CD4-positive, alpha-beta memory T cell (primary cell): ENCODE results near the gene STOM. TPM values are rescaled to one million over a fixed set of nuclear protein-coding genes. Genes with fewer than 3 reads are reported as not detected.
A peak's percentile ranks its signal among the peaks of the same experiment; 100 is the strongest.
"Not testable (repeated sequence)": the region's sequence is repeated elsewhere in the genome, so short reads cannot be mapped to it uniquely, and the experiment has no call there.

Experiments
- CTCF ChIA-PET: fragments of 350-600 bp; sonication (Branson Sonifier 250); formaldehyde crosslinking; loops from one replicate; lab custom pipeline; 2021; ENCODE audit warnings: inconsistent platforms; ENCODE audit not compliant: partially characterized antibody; lab: Charles Lee
- POLR2A ChIA-PET: fragments of 350-600 bp; sonication (Branson Sonifier 250); formaldehyde crosslinking; loops from one replicate; lab custom pipeline; 2021; ENCODE audit not compliant: partially characterized antibody; lab: Charles Lee
- DNase-seq, 5 donors: peaks; one replicate each; pipeline versions ENCODE4 v3.0.0 to v3.0.0-alpha.2; 2020 to 2022; ENCODE audit warnings: mixed read lengths in 1 of 5
- H3K27ac ChIP-seq: one replicate; pipeline ENCODE4 v1.7.0; 2013; ENCODE audit warnings: low read depth, low read length
- H3K27me3 ChIP-seq: 2 replicates; pipeline ENCODE4 v1.7.0; 2013; ENCODE audit warnings: mild to moderate bottlenecking, low read length, moderate library complexity; ENCODE audit not compliant: insufficient read depth
- H3K36me3 ChIP-seq: 2 replicates; pipeline ENCODE4 v1.7.0; 2013; ENCODE audit warnings: mild to moderate bottlenecking, low read length, moderate library complexity; ENCODE audit not compliant: insufficient read depth
- H3K4me1 ChIP-seq: 2 replicates; pipeline ENCODE4 v1.7.0; 2013; ENCODE audit warnings: mild to moderate bottlenecking, low read length, moderate library complexity; ENCODE audit not compliant: insufficient read depth
- H3K4me3 ChIP-seq, 2 donors: one replicate each; pipeline ENCODE4 v1.7.0; 2013; ENCODE audit warnings: low read length in 2 of 2, mild to moderate bottlenecking in 1 of 2
- H3K9me3 ChIP-seq, 2 donors: one replicate each; pipeline ENCODE4 v1.7.0; 2013; ENCODE audit warnings: low read length in 2 of 2, control low read depth in 1 of 2; ENCODE audit not compliant: control insufficient read depth in 1 of 2
- H3K27ac Mint-ChIP-seq, 7 donors: one replicate each; pipeline ENCODE4 v1.8.0; 2020 to 2021; ENCODE audit warnings: mixed read lengths in 7 of 7, mild to moderate bottlenecking in 6 of 7, inconsistent platforms in 3 of 7, moderate library complexity in 3 of 7
- H3K27me3 Mint-ChIP-seq, 2 donors: one replicate each; pipeline ENCODE4 v1.8.0; 2020 to 2021; ENCODE audit warnings: mixed read lengths in 2 of 2
- H3K36me3 Mint-ChIP-seq, 2 donors: one replicate each; pipeline ENCODE4 v1.8.0; 2020 to 2021; ENCODE audit warnings: mixed read lengths in 2 of 2, inconsistent platforms in 1 of 2, mild to moderate bottlenecking in 1 of 2
- H3K4me1 Mint-ChIP-seq, 4 donors: one replicate each; pipeline ENCODE4 v1.8.0; 2020 to 2021; ENCODE audit warnings: mixed read lengths in 4 of 4, mild to moderate bottlenecking in 1 of 4
- H3K4me3 Mint-ChIP-seq, 8 donors: one replicate each; pipeline ENCODE4 v1.8.0; 2020 to 2021; ENCODE audit warnings: mixed read lengths in 8 of 8, mild to moderate bottlenecking in 7 of 8, moderate library complexity in 6 of 8, inconsistent platforms in 3 of 8
- H3K9me3 Mint-ChIP-seq, 8 donors: one replicate each; pipeline ENCODE4 v1.8.0; 2020 to 2021; ENCODE audit warnings: mixed read lengths in 8 of 8, mild to moderate bottlenecking in 5 of 8, inconsistent platforms in 3 of 8, moderate library complexity in 1 of 8
- intact Hi-C: fragments of 100-400 bp; cut with micrococcal nuclease; formaldehyde crosslinking; loops from one replicate; pipeline ENCODE4 v1.15.1; 2023
- polyA plus RNA-seq, 2 donors: library from polyadenylated mRNA; unstranded; fragments of 300-500 nt; fragmentation: Illumina TruSeq; gene quantifications; one replicate each; pipeline ENCODE4 v1.2.3, GENCODE V29; 2021
- total RNA-seq, 2 experiments: library from RNA; stranded (reverse); gene quantifications; one replicate each; pipeline ENCODE4 v1.2.3, GENCODE V29; 2021

The STOM gene
- total and polyA plus RNA-seq, 4 experiments from 2014 or later: 81.2 to 254 (median 135) TPM

DNA sequence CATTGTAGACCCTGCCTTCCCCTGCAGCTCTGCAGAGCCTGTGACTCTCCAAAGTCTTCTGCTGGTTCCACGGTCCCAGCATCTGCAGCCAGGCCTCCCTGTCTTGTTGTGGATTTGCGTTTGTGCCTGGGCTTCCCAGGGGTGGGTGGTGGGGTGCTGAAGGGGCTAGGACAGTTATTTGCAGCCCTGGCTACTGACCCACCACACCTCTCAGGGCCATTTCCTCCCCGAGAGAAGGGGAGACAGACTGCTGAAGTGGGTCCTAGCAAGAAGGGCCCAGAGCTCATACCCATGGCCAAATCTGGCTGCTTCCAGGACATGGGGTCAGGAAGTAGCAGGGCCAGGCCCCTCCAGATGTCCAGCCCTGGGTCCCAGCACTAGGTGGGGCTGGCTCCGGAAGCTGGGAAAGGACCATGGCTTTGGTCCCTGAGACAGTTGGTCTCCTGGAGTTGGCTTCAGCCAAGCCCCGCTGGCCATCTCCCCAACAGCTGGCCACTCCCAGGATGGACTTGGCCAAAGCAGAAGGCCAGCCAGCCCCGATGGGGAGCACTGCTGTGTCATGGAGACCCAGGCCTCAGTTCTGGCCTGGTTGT lies 75.8 kb downstream of the STOM start:
- Histone ChIP-seq H3K27me3 (no peaks in the 10 kb centered on the region), H3K9me3 (no peaks in the 10 kb centered on the region), H3K27ac (no peak overlapping the region), H3K4me1 (peaks cover 7% of the 10 kb centered on the region), H3K4me3 (no peak overlapping the region), H3K36me3 (no peaks in the 10 kb centered on the region)
- POLR2A ChIA-PET: no interaction called here
- H3K4me1 Mint-ChIP-seq: peaks cover 6 to 11% (median 7%) of the 10 kb centered on the region in 4 donors
- H3K4me3 Mint-ChIP-seq: no peak overlapping the region
- peaks cover 3 to 5% of the 10 kb centered on the region in 2 donors for H3K27me3 Mint-ChIP-seq
- no peak overlapping the region for H3K27ac Mint-ChIP-seq
- CTCF ChIA-PET: interaction anchor here (0.9 to 1.0 kb wide), 2 partner anchors 16 to 26 kb away, joined by 3 read pairs; no protein-coding TSS in a partner anchor
- no peaks in the 10 kb centered on the region for H3K9me3 Mint-ChIP-seq
- peaks cover 0 to 8% of the 10 kb centered on the region in 2 donors for H3K36me3 Mint-ChIP-seq
- no peak for DNase-seq
- intact Hi-C loops: no loop called here

DNA sequence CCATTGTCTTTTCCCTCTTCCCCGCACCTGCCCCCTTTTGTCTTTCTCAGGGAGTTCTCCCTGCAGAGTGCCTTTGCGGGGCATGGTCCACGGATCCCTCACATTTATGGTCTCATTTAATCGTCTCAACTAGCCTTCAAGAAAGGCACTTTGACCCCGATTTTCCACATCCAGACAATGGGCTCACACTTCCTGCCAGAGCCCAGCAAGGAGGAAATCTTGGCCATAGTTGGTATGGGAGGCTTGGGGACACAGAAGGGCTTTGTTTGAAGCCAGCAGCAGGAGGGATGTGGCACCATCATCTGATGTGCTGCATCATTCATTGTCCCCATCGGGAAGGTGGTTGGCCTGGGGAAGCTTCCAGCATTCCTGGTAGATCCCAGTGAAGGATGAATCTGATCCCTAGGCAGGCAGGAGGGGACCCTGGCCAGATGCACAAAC lies 77.2 kb downstream of the STOM start:
- Mint-ChIP-seq H3K36me3 (peaks cover 0 to 8% of the 10 kb centered on the region in 2 donors), H3K4me1 (peaks cover 0 to 3% (median 0%) of the 10 kb centered on the region in 4 donors), H3K27ac (no peak overlapping the region), H3K9me3 (no peaks in the 10 kb centered on the region), H3K4me3 (no peak overlapping the region), H3K27me3 (no peaks in the 10 kb centered on the region)
- Histone ChIP-seq H3K4me3 (no peak overlapping the region), H3K9me3 (no peaks in the 10 kb centered on the region), H3K4me1 (no peaks in the 10 kb centered on the region), H3K27ac (no peak overlapping the region), H3K27me3 (no peaks in the 10 kb centered on the region), H3K36me3 (no peaks in the 10 kb centered on the region)
- intact Hi-C loops: no loop called here
- CTCF ChIA-PET: no interaction called here
- POLR2A ChIA-PET: no interaction called here
- DNase-seq: no peak

GRCh38 chr9:121292051-121292450 lies 78.0 kb downstream of the STOM start:
- ChIA-PET POLR2A (no interaction called here), CTCF (no interaction called here)
- Mint-ChIP-seq H3K27ac (no peak overlapping the region), H3K36me3 (peaks cover 0 to 8% of the 10 kb centered on the region in 2 donors), H3K4me3 (no peak overlapping the region), H3K4me1 (peaks cover 0 to 3% (median 0%) of the 10 kb centered on the region in 4 donors), H3K27me3 (no peaks in the 10 kb centered on the region), H3K9me3 (no peaks in the 10 kb centered on the region)
- no peaks in the 10 kb centered on the region for H3K4me1 ChIP-seq
- DNase-seq: no peak
- H3K9me3 ChIP-seq: no peaks in the 10 kb centered on the region
- no peaks in the 10 kb centered on the region for H3K36me3 ChIP-seq
- intact Hi-C loops: no loop called here
- no peak overlapping the region for H3K4me3 ChIP-seq
- no peak overlapping the region for H3K27ac ChIP-seq
- H3K27me3 ChIP-seq: no peaks in the 10 kb centered on the region

- H3K36me3 ChIP-seq, H3K4me1 ChIP-seq, H3K4me3 ChIP-seq, intact Hi-C loops, H3K9me3 ChIP-seq, H3K27ac ChIP-seq, POLR2A ChIA-PET, H3K4me3 Mint-ChIP-seq, H3K27ac Mint-ChIP-seq, H3K9me3 Mint-ChIP-seq, H3K36me3 Mint-ChIP-seq, DNase-seq, CTCF ChIA-PET, H3K4me1 Mint-ChIP-seq, H3K27me3 ChIP-seq, H3K27me3 Mint-ChIP-seq: not testable (repeated sequence)
Measured at GRCh38 chr9:121291536-121291935, 78.5 kb downstream of the STOM start.

DNA sequence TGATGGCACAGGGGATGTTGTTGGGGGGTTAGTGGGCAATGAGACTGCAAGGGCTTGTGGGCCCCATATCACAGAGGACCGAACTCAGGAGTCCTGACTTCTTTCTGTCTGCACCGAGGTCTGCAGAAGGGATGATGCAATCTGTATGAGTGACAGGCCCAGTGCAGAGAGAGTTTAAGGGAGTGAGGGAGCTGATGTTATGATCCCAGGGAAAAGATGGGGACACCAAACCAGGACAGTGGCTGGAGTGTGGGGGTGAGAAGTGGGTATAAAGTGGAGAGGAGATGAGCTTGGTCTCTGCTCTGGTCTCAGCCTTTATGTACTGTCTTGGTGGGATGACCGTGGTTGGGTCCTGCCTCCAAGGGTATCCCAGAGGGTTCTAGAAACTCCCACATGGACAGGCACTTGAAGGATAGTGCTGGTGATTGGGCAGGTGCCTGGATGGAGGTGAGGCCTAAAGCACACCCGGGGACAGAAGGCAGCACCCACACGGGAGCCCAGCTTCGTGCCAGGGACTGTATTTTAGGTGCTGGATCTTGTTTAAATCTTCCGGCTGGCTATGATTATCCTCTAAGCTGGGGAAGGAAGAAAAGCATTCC lies 80.2 kb downstream of the STOM start:
- Mint-ChIP-seq H3K4me1 (peaks cover 0 to 3% (median 0%) of the 10 kb centered on the region in 4 donors), H3K27me3 (no peaks in the 10 kb centered on the region), H3K9me3 (no peaks in the 10 kb centered on the region), H3K27ac (peak overlapping the region in 2 of 7 donors; percentile 31 to 57), H3K36me3 (peaks cover 0 to 3% of the 10 kb centered on the region in 2 donors), H3K4me3 (no peak overlapping the region)
- POLR2A ChIA-PET: no interaction called here
- intact Hi-C loops: no loop called here
- no peaks in the 10 kb centered on the region for H3K27me3 ChIP-seq
- no peak overlapping the region for H3K4me3 ChIP-seq
- H3K36me3 ChIP-seq: no peaks in the 10 kb centered on the region
- H3K9me3 ChIP-seq: no peaks in the 10 kb centered on the region
- H3K4me1 ChIP-seq: no peaks in the 10 kb centered on the region
- CTCF ChIA-PET: interaction anchor here (0.7 to 1.9 kb wide), 2 partner anchors 10 to 30 kb away, joined by 3 to 4 read pairs; no protein-coding TSS in a partner anchor
- no peak overlapping the region for H3K27ac ChIP-seq
- DNase-seq: no peak

- H3K9me3 ChIP-seq: no peaks in the 10 kb centered on the region
- POLR2A ChIA-PET: no interaction called here
- H3K27ac ChIP-seq: no peak overlapping the region
- Mint-ChIP-seq H3K9me3 (no peaks in the 10 kb centered on the region), H3K36me3 (no peaks in the 10 kb centered on the region), H3K4me1 (no peaks in the 10 kb centered on the region), H3K27ac (peak overlapping the region in 1 of 7 donors; percentile 31), H3K27me3 (no peaks in the 10 kb centered on the region), H3K4me3 (no peak overlapping the region)
- intact Hi-C loops: no loop called here
- CTCF ChIA-PET: interaction anchor here (0.7 to 1.9 kb wide), 3 partner anchors 9 to 31 kb away, joined by 3 to 7 read pairs (median 4); no protein-coding TSS in a partner anchor
- no peaks in the 10 kb centered on the region for H3K4me1 ChIP-seq
- no peaks in the 10 kb centered on the region for H3K36me3 ChIP-seq
- no peak overlapping the region for H3K4me3 ChIP-seq
- H3K27me3 ChIP-seq: no peaks in the 10 kb centered on the region
- DNase-seq: no peak
Measured at GRCh38 chr9:121289026-121289771, 80.9 kb downstream of the STOM start.
